ENCODE results near the gene CADPS.

Gene CADPS

GRCh38 chr3:62439978-62440377 lies 435.2 kb downstream of the CADPS start:
- no peak for TF ChIP-seq CTCF (IDR thresholded peaks at IDR 0.05; ENCODE audit: low read depth, low read length, missing control alignments)
- DNase-seq (ENCODE audit: low read depth), result no peak
- no peak overlapping the region for H3K4me3 ChIP-seq (ENCODE audit: low read depth, low read length)

GRCh38 chr3:62439176-62439813 lies 435.9 kb downstream of the CADPS start:
- DNase-seq (ENCODE audit: low read depth), result no peak
- no peak overlapping the region for H3K4me3 ChIP-seq (ENCODE audit: low read depth, low read length)
- no peak for TF ChIP-seq CTCF (IDR thresholded peaks at IDR 0.05; ENCODE audit: low read depth, low read length, missing control alignments)

GRCh38 chr3:62436785-62437184 lies 438.4 kb downstream of the CADPS start:
- TF ChIP-seq CTCF (IDR thresholded peaks at IDR 0.05; ENCODE audit: low read depth, low read length, missing control alignments), result no peak
- DNase-seq (ENCODE audit: low read depth), result no peak
- no peak overlapping the region for H3K4me3 ChIP-seq (ENCODE audit: low read depth, low read length)

GRCh38 chr3:62433396-62433795 lies 441.8 kb downstream of the CADPS start:
- no peak for DNase-seq (ENCODE audit: low read depth)
- no peak for TF ChIP-seq CTCF (IDR thresholded peaks at IDR 0.05; ENCODE audit: low read depth, low read length, missing control alignments)
- no peak overlapping the region for H3K4me3 ChIP-seq (ENCODE audit: low read depth, low read length)

GRCh38 chr3:62421207-62421606 lies 454.0 kb downstream of the CADPS start:
- DNase-seq (ENCODE audit: low read depth), result no peak

GRCh38 chr3:62416144-62416543 lies 459.1 kb downstream of the CADPS start:
- no peak overlapping the region for H3K4me3 ChIP-seq (ENCODE audit: low read depth, low read length)
- no peak for TF ChIP-seq CTCF (IDR thresholded peaks at IDR 0.05; ENCODE audit: low read depth, low read length, missing control alignments)
- DNase-seq (ENCODE audit: low read depth), result no peak

More at GRCh38 chr3:62421207-62421606, 454.0 kb downstream of the CADPS start:
- H3K4me3 ChIP-seq (ENCODE audit: low read depth, low read length), result no peak overlapping the region
- TF ChIP-seq CTCF (IDR thresholded peaks at IDR 0.05; ENCODE audit: low read depth, low read length, missing control alignments), result no peak

- H3K4me3 ChIP-seq (ENCODE audit: low read depth, low read length), result no peak overlapping the region
- DNase-seq (ENCODE audit: low read depth), result no peak
- no peak for TF ChIP-seq CTCF (IDR thresholded peaks at IDR 0.05; ENCODE audit: low read depth, low read length, missing control alignments)
Measured at GRCh38 chr3:62415312-62415801, 459.9 kb downstream of the CADPS start.

Measured in GM12864 (cell line).